ENCODE measurements around the gene TMC7.
"Not testable (repeated sequence)": the region's sequence is repeated elsewhere in the genome, so short reads cannot be mapped to it uniquely, and the experiment has no call there.

TMC7 gene

DNA sequence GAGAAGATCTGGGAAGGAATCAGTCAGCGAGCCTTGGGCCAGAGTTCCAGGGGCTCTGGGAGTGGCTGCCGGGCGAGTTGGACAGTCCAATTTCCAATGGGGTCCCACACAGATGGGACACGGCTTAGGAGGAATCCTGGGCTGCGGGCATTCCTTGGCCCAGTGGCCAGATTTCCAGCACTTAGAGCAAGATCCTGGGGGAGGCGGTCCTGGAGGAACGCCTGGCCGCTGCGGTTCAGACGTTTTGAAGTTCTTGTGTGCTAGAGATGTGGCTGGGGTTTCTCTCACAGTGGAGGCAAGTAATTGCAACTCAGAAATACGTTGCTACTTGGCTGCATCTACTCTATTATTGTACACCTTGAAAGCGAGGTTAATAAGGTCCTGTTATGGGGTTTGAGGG is 11.7 kb downstream of the TMC7 start:
- H3K4me3 ChIP-seq; DNase-seq (ENCODE audit: low spot score in 2 of 2); H3K36me3 ChIP-seq (replicated peaks); H3K4me1 ChIP-seq; H3K27me3 ChIP-seq (ENCODE audit: low read depth); H3K9me3 ChIP-seq; in situ Hi-C loops (cut with MboI; ENCODE audit: low sequenced_read_pairs): not testable (repeated sequence)

GRCh38 chr16:18996536-18996935 is 12.8 kb downstream of the TMC7 start:
- in situ Hi-C loops (cut with MboI; ENCODE audit: low sequenced_read_pairs); H3K4me3 ChIP-seq; DNase-seq (ENCODE audit: low spot score in 2 of 2); H3K36me3 ChIP-seq (replicated peaks); H3K4me1 ChIP-seq; H3K27me3 ChIP-seq (ENCODE audit: low read depth); H3K9me3 ChIP-seq: not testable (repeated sequence)

DNA sequence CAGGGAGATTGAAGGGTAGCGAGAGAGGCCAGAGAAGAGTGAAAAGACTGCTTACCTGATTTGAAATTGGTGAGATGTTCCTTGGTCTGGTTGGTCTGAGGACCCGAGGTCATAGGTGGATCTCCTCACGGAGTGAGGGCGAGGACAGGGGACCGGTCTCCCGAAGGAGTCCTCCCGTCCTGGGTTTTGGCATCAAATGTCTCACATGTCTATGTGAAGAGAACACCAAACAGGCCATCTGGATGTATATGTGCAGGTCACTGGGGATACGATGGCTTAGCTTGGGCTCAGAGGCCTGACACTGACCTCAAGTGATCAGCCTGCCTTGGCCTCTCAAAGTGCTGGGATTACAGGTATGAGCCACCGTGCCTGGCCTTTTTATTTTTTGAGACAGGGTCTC is 13.3 kb downstream of the TMC7 start:
- DNase-seq (ENCODE audit: low spot score in 2 of 2); H3K27me3 ChIP-seq (ENCODE audit: low read depth); H3K4me1 ChIP-seq; H3K9me3 ChIP-seq; in situ Hi-C loops (cut with MboI; ENCODE audit: low sequenced_read_pairs); H3K36me3 ChIP-seq (replicated peaks); H3K4me3 ChIP-seq: not testable (repeated sequence)

DNA sequence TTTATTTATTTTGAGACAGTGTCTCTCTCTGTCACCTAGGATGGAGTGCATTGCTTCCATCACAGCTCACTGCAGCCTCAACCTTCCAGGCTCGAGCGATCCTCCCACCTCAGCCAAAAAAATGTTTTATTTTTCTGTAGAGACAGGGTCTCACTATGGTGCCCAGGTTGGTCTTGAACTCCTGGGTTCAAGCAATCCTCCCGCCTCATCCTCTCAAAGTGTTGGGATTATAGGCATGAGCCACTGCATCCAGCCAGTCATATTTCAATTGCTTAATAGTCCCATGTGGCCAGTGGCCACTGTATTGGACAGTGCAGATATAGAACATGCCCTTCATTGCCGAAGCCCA is 15.3 kb downstream of the TMC7 start:
- no peak for DNase-seq (ENCODE audit: low spot score in 2 of 2)
- no peaks in the 10 kb centered on the region for H3K36me3 ChIP-seq (replicated peaks)
- H3K4me1 ChIP-seq, result no peaks in the 10 kb centered on the region; the same call in 1 of the 2 replicates
- no peaks in the 10 kb centered on the region for H3K9me3 ChIP-seq
- in situ Hi-C loops (cut with MboI; ENCODE audit: low sequenced_read_pairs), result no loop called here
- H3K4me3 ChIP-seq, result no peak overlapping the region
- no peaks in the 10 kb centered on the region for H3K27me3 ChIP-seq (ENCODE audit: low read depth)

- H3K36me3 ChIP-seq (replicated peaks), result no peaks in the 10 kb centered on the region
- no peaks in the 10 kb centered on the region for H3K27me3 ChIP-seq (ENCODE audit: low read depth)
- no peaks in the 10 kb centered on the region; the same call in 1 of the 2 replicates for H3K4me1 ChIP-seq
- H3K4me3 ChIP-seq, result no peak overlapping the region
- in situ Hi-C loops (cut with MboI; ENCODE audit: low sequenced_read_pairs), result no loop called here
- DNase-seq (ENCODE audit: low spot score in 2 of 2), result no peak
- no peaks in the 10 kb centered on the region for H3K9me3 ChIP-seq
These were observed 18.1 kb downstream of the TMC7 start for GRCh38 chr16:19001788-19002187.

GRCh38 chr16:19003935-19004334 is 20.2 kb downstream of the TMC7 start:
- in situ Hi-C loops (cut with MboI; ENCODE audit: low sequenced_read_pairs), result no loop called here
- Histone ChIP-seq H3K9me3 (no peaks in the 10 kb centered on the region), H3K36me3 (replicated peaks) (no peaks in the 10 kb centered on the region), H3K4me1 (no peaks in the 10 kb centered on the region; the same call in 1 of the 2 replicates), H3K27me3 (ENCODE audit: low read depth) (no peaks in the 10 kb centered on the region), H3K4me3 (no peak overlapping the region)
- no peak for DNase-seq (ENCODE audit: low spot score in 2 of 2)

- H3K4me3 ChIP-seq, result no peak overlapping the region
- in situ Hi-C loops (cut with MboI; ENCODE audit: low sequenced_read_pairs), result no loop called here
- H3K4me1 ChIP-seq, result no peaks in the 10 kb centered on the region
- H3K27me3 ChIP-seq (ENCODE audit: low read depth), result no peaks in the 10 kb centered on the region
- DNase-seq (ENCODE audit: low spot score in 2 of 2), result peak in 1 of 2 experiments; percentile 14
- H3K36me3 ChIP-seq (replicated peaks), result peaks cover 4% of the 10 kb centered on the region; the same call in 1 of the 2 replicates
- H3K9me3 ChIP-seq, result no peaks in the 10 kb centered on the region
These were observed 22.1 kb downstream of the TMC7 start for GRCh38 chr16:19005561-19006445.

DNA sequence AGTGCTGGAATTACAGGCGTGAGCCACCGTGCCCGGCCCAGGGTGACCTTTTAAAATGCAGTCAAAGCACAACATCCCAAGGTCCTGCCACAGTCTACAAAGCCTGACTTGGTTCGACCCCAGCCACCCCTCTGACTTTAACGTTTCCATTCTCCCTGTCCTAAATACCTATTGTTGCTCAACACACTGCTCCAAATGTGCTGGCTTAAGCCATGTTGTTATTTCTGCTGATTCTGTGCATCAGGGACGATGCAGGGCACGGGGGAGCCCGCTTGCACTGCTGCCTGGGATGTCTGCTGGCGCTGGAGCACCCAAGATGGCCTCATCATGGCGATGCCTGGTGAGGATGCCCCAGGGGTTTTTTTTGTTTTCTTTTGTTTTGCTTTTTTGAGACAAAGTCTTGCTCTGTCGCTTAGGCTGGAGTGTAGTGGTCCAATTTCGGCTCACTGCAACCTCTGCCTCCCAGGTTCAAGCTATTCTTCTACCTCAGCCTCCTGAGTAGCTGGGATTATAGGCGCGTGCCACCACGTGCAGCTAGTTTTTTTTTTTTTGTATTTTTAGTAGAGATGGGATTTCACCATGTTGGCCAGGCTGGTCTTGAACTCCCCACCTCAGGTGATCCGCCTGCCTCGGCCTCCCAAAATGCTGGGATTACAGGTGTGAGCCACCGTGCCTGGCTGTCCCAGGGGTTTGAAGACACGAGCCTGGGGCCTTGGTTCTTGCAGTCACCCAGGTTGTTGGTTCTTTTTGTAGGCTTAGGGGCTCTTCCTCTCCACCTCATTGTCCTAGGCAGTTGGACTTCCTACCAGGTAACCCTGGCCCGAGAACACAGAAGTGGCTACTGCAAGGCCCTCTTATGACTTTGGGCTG is 22.9 kb downstream of the TMC7 start:
- no peaks in the 10 kb centered on the region for H3K4me1 ChIP-seq
- no peak overlapping the region for H3K4me3 ChIP-seq
- H3K9me3 ChIP-seq, result no peaks in the 10 kb centered on the region
- H3K36me3 ChIP-seq (replicated peaks), result peaks cover 4% of the 10 kb centered on the region; the same call in 1 of the 2 replicates
- H3K27me3 ChIP-seq (ENCODE audit: low read depth), result no peaks in the 10 kb centered on the region
- no peak for DNase-seq (ENCODE audit: low spot score in 2 of 2)
- in situ Hi-C loops (cut with MboI; ENCODE audit: low sequenced_read_pairs), result no loop called here

DNA sequence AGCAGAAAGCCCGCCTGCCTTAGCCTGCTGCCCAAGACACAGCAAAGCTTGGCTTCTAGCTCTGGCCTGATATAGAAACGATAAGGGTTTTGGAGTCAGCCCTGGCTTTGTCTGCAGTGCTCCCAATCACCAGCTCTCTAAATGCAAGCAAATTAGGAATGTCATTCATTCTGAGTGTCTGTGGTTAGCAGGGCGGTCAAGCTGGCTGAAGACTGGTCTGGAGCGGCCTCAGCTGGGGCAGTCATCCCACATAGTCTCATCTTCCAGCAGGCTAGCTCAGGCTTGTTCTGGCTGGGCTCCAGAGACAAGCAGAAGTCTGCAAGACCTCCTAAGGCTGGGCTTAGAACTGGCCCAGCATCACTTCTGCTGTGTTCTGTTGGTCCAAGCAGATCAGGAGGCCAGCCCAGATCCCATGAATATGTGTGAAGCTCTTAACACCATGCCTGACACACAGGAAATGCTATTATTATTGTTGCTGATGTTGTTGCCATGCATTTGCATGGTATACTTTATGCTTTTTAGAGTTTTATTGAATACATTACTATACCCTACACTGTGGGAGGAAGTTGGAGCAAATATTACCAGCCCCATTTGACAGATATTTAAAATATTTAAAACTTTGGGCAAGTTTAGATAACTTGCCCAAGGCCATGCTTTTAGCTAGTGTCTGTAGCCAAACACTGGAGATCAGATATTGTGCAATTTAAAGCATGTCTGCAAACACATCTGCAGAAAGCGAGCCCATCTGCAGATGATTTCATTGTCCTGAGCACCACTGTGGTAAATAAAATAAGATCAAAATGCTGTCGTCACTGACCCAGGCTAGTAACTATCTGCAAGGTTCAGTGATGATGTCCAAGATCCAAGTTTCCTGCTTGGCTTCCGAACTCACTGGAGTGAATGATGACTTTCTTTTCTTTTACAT is 24.8 kb downstream of the TMC7 start:
- no peaks in the 10 kb centered on the region for H3K4me1 ChIP-seq
- no peaks in the 10 kb centered on the region for H3K27me3 ChIP-seq (ENCODE audit: low read depth)
- in situ Hi-C loops (cut with MboI; ENCODE audit: low sequenced_read_pairs), result no loop called here
- peaks cover 4% of the 10 kb centered on the region; the same call in 1 of the 2 replicates for H3K36me3 ChIP-seq (replicated peaks)
- no peak overlapping the region for H3K4me3 ChIP-seq
- no peak for DNase-seq (ENCODE audit: low spot score in 2 of 2)
- no peaks in the 10 kb centered on the region for H3K9me3 ChIP-seq

- no peak for DNase-seq (ENCODE audit: low spot score in 2 of 2)
- H3K36me3 ChIP-seq (replicated peaks), result peaks cover 4% of the 10 kb centered on the region; the same call in 1 of the 2 replicates
- H3K27me3 ChIP-seq (ENCODE audit: low read depth), result no peaks in the 10 kb centered on the region
- no peak overlapping the region for H3K4me3 ChIP-seq
- no peaks in the 10 kb centered on the region for H3K9me3 ChIP-seq
- in situ Hi-C loops (cut with MboI; ENCODE audit: low sequenced_read_pairs), result no loop called here
- H3K4me1 ChIP-seq, result no peaks in the 10 kb centered on the region
These were observed 27.5 kb downstream of the TMC7 start for GRCh38 chr16:19011169-19011731.

DNA sequence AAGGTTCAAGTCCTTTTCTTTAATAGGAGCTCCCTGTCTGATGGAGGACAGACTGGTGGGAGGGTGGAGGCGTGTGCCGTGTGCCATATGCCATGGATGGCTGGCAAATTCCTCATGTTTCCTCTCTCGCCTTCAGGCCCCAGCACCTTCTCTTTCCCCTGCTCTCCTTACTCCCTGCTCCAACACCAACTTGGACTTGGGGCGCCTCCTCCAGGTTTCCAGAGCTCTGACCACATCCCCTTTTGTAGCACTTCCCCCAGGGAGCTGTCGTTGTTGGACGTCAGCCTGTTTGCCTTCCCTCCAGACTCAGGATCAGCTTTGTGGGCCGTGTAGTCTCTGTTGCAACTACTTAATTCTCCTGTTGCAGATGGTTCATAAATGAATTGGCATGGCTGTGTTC is 30.7 kb downstream of the TMC7 start:
- DNase-seq (ENCODE audit: low spot score in 2 of 2), result no peak
- Histone ChIP-seq H3K4me3 (no peak overlapping the region), H3K27me3 (ENCODE audit: low read depth) (no peaks in the 10 kb centered on the region), H3K36me3 (replicated peaks) (peaks cover 4% of the 10 kb centered on the region; the same call in 1 of the 2 replicates), H3K9me3 (no peaks in the 10 kb centered on the region), H3K4me1 (no peaks in the 10 kb centered on the region; the same call in 1 of the 2 replicates)
- in situ Hi-C loops (cut with MboI; ENCODE audit: low sequenced_read_pairs), result no loop called here

DNA sequence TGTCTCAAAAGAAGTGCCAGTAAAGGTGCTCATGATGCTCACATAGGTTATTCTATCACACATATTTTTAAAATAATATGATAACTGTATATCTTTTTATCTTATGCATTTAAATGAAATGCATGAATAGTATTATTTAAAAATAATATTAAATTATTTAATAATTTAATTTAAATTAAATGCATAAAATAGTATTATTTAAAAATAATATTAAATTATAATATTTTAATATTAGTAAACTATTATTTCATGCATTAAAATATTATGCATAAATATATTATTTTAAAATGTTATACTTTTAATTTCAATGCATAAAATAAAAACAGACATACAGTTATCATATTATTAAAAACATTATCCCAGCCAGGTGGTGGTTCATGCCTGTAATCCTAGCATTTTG is 33.4 kb downstream of the TMC7 start:
- Histone ChIP-seq H3K36me3 (replicated peaks) (no peaks in the 10 kb centered on the region), H3K27me3 (ENCODE audit: low read depth) (no peaks in the 10 kb centered on the region), H3K4me1 (no peaks in the 10 kb centered on the region; the same call in 1 of the 2 replicates), H3K4me3 (no peak overlapping the region), H3K9me3 (no peaks in the 10 kb centered on the region)
- in situ Hi-C loops (cut with MboI; ENCODE audit: low sequenced_read_pairs), result no loop called here
- DNase-seq (ENCODE audit: low spot score in 2 of 2), result no peak

GRCh38 chr16:19020689-19021088 is 37.0 kb downstream of the TMC7 start:
- no peaks in the 10 kb centered on the region for H3K27me3 ChIP-seq (ENCODE audit: low read depth)
- in situ Hi-C loops (cut with MboI; ENCODE audit: low sequenced_read_pairs), result no loop called here
- H3K9me3 ChIP-seq, result no peaks in the 10 kb centered on the region
- H3K4me3 ChIP-seq, result no peak overlapping the region
- no peaks in the 10 kb centered on the region for H3K36me3 ChIP-seq (replicated peaks)
- H3K4me1 ChIP-seq, result no peaks in the 10 kb centered on the region; the same call in 1 of the 2 replicates
- no peak for DNase-seq (ENCODE audit: low spot score in 2 of 2)
